K562 (cell line): ENCODE results near the gene ZMYND19. TPM values are rescaled to one million over a fixed set of nuclear protein-coding genes. Genes with fewer than 3 reads are reported as not detected.

Experiments used
- CREB5 ChIP-seq: fragments of 250-450 bp; sonication (Bioruptor Pico); IDR thresholded peaks from 2 replicates; pipeline ENCODE4 v1.5.0; 2020; ENCODE audit warnings: mild to moderate bottlenecking
- CSDE1 ChIP-seq, 2 experiments: fragments of 450-650 bp; IDR thresholded peaks; 2 replicates each; pipeline ENCODE4 v1.6.1; 2016; ENCODE audit warnings: mild to moderate bottlenecking in 1 of 2
- E2F8 ChIP-seq: fragments of 450-650 bp; IDR thresholded peaks from 2 replicates; pipeline ENCODE4 v1.7.1; 2018; ENCODE audit warnings: mild to moderate bottlenecking, low read depth; ENCODE audit not compliant: partially characterized antibody
- HNRNPK ChIP-seq: fragments of 200-400 bp; formaldehyde crosslinking; IDR thresholded peaks from one replicate; pipeline ENCODE4 v1.6.1; 2018; ENCODE audit warnings: mild to moderate bottlenecking, low read depth, low read length; ENCODE audit not compliant: poor library complexity, severe bottlenecking
- HOMEZ ChIP-seq: fragments of 250-450 bp; sonication (Bioruptor Pico); IDR thresholded peaks from 2 replicates; pipeline ENCODE4 v1.4.0; 2020; ENCODE audit warnings: mild to moderate bottlenecking, moderate library complexity
- KLF6 ChIP-seq: fragments of 250-450 bp; sonication (Bioruptor Pico); IDR thresholded peaks from 2 replicates; pipeline ENCODE4 v1.4.0; 2020; ENCODE audit warnings: mild to moderate bottlenecking, moderate library complexity, borderline replicate concordance
- MTA2 ChIP-seq: fragments of 450-650 bp; IDR thresholded peaks from 2 replicates; pipeline ENCODE4 v1.6.1; 2016; ENCODE audit warnings: low read depth
- SMARCC2 ChIP-seq: fragments of 450-650 bp; IDR thresholded peaks from 2 replicates; pipeline ENCODE4 v1.6.1; 2017; ENCODE audit warnings: antibody characterized with exemption, moderate library complexity, mild to moderate bottlenecking, low read depth
- TAL1 ChIP-seq: fragments of 450-650 bp; IDR thresholded peaks from 2 replicates; pipeline ENCODE4 v1.6.1; 2016; ENCODE audit warnings: mild to moderate bottlenecking
- TOE1 ChIP-seq, 2 experiments: fragments of 450-650 bp in 1 of 2; sonication (generic) in 1 of 2; formaldehyde crosslinking in 1 of 2; IDR thresholded peaks; 2 replicates each; pipeline versions ENCODE4 v1.7.1 to v1.8.0; 2016 to 2022; ENCODE audit warnings: borderline replicate concordance in 2 of 2, mild to moderate bottlenecking in 2 of 2, antibody characterized with exemption in 1 of 2, inconsistent platforms in 1 of 2, low read depth in 1 of 2, missing genetic modification reagents in 1 of 2, moderate library complexity in 1 of 2
- ZFX ChIP-seq: sonication (generic); formaldehyde crosslinking; IDR thresholded peaks from 2 replicates; pipeline ENCODE4 v1.8.0; 2022; ENCODE audit warnings: mild to moderate bottlenecking, missing genetic modification reagents, moderate library complexity
- ZNF134 ChIP-seq: fragments of 250-450 bp; sonication (Bioruptor Pico); conservative IDR thresholded peaks from 2 replicates; pipeline ENCODE4 v1.4.0; 2020
- ZNF655 ChIP-seq: fragments of 250-450 bp; sonication (Bioruptor Pico); IDR thresholded peaks from 2 replicates; pipeline ENCODE4 v1.5.0; 2021
- polyA plus RNA-seq, 8 experiments: library from polyadenylated mRNA; depleted of rRNA in 4 of 8; stranded (reverse) in 5 of 8; unstranded in 3 of 8; fragments of >200 nt; fragmentation: Nextera tagmentation in 2 of 8; fragmentation: Illumina TruSeq in 1 of 8; extraction: Ambion mirVana in 2 of 8; extraction: Trizol in 1 of 8; gene quantifications; 2 replicates each; pipeline versions ENCODE4 v1.2.1 to v1.2.3, GENCODE V29; 2011 to 2014; ENCODE audit warnings: inconsistent platforms in 1 of 8, missing spikeins in 1 of 8
- total RNA-seq, 7 experiments: library from RNA; depleted of rRNA in 6 of 7; stranded (reverse); fragments of >200 nt in 6 of 7; fragmentation: Illumina TruSeq in 2 of 7; extraction: Trizol in 2 of 7; gene quantifications; 2 replicates each; pipeline versions ENCODE4 v1.2.1 to v1.2.3, GENCODE V29; 2011 to 2021; ENCODE audit warnings: low replicate concordance in 1 of 7

ZMYND19 gene
- total and polyA plus RNA-seq, 9 of the 15 experiments (the other 6 are each of a cell fraction or from before 2014, with no cell fraction given) = 1.0 to 86.7 (median 44.0) TPM

GRCh38 chr9:137534256-137535119 lies 55.8 kb downstream of the ZMYND19 start (continued):
- TF ChIP-seq CREB5 (CRISPR knock-in tag) (no peak), HOMEZ (CRISPR knock-in tag) (no peak), CSDE1 (IDR thresholded peaks at IDR 0.05) (no peak), TAL1 (no peak), TOE1 (IDR thresholded peaks at IDR 0.05; ENCODE audit: borderline replicate concordance) (no peak), TOE1 (CRISPR knock-in tag; IDR thresholded peaks at IDR 0.05; ENCODE audit: borderline replicate concordance, low read depth) (no peak), HNRNPK (no peak), E2F8 (no peak), MTA2 (no peak), SMARCC2 (no peak), ZNF134 (CRISPR knock-in tag) (no peak), KLF6 (CRISPR knock-in tag) (no peak), ZNF655 (CRISPR knock-in tag) (no peak), ZFX (peak; percentile 43; the same call in 1 of the 2 replicates)
